ENCODE data around the gene FAN1.

FAN1 gene

GRCh38 chr15:30922480-30923311, 19.0 kb downstream of the FAN1 start:
- peaks cover 28 to 96% of the 10 kb centered on the region in 2 donors for H3K36me3 ChIP-seq (replicated peaks in 1 of 2; ENCODE audit: control insufficient read depth in 2 of 2, insufficient read depth in 2 of 2, low read length in 2 of 2)
- no peak overlapping the region for H2BK5ac ChIP-seq (ENCODE audit: low read length)
- no peaks in the 10 kb centered on the region for H3K27me3 ChIP-seq (ENCODE audit: control insufficient read depth in 3 of 3, insufficient read depth in 3 of 3, low read depth in 1 of 3, low read length in 3 of 3)
- H3K79me1 ChIP-seq (ENCODE audit: low read depth, low read length) = peaks cover 3% of the 10 kb centered on the region
- H3K4me1 ChIP-seq (ENCODE audit: control insufficient read depth in 2 of 2, insufficient read depth in 1 of 2, low read depth in 1 of 2, low read length in 2 of 2) = peaks cover 11 to 13% of the 10 kb centered on the region in 2 donors
- peak; percentile 79 for DNase-seq (ENCODE audit: low spot score)
- WGBS, 2 donors (ENCODE audit: extremely low coverage in 2 of 2, insufficient read length in 2 of 2, insufficient replicate concordance in 1 of 2) = no CpG with 5 or more reads among the region's 14 CpGs
- peak overlapping the region; percentile 21 for H3K4me2 ChIP-seq (ENCODE audit: insufficient read depth, low read length, poor library complexity, severe bottlenecking)
- H2BK15ac ChIP-seq (ENCODE audit: low read length) = no peak overlapping the region
- no peak overlapping the region for H2BK12ac ChIP-seq (ENCODE audit: low read length)
- H3K4ac ChIP-seq (ENCODE audit: low read length) = no peak overlapping the region
- no peak overlapping the region for H3K23ac ChIP-seq (ENCODE audit: low read depth, low read length, poor library complexity)
- no peak overlapping the region for H3K14ac ChIP-seq (ENCODE audit: low read length)
- no peak overlapping the region for H2AK5ac ChIP-seq (ENCODE audit: low read depth, low read length)
- no peak overlapping the region for H2AFZ ChIP-seq (ENCODE audit: low read length)
- peak overlapping the region; percentile 94 for H3K27ac ChIP-seq (replicated peaks; ENCODE audit: low read length)
- no peak overlapping the region for H3K4me3 ChIP-seq (ENCODE audit: low read length in 2 of 2)
- H4K91ac ChIP-seq (ENCODE audit: low read depth, low read length, poor library complexity) = no peak overlapping the region
- H3K9ac ChIP-seq (ENCODE audit: low read depth, low read length, poor library complexity) = no peak overlapping the region
- no peak overlapping the region for H4K8ac ChIP-seq (ENCODE audit: low read depth, low read length)
- H3K18ac ChIP-seq (ENCODE audit: low read length) = peak overlapping the region; percentile 74
- H3K9me3 ChIP-seq (replicated peaks in 1 of 2; ENCODE audit: control insufficient read depth in 2 of 2, insufficient read depth in 1 of 2, low read depth in 1 of 2, low read length in 2 of 2) = no peaks in the 10 kb centered on the region
- H2BK120ac ChIP-seq (ENCODE audit: low read depth, low read length) = no peak overlapping the region

- Histone ChIP-seq H3K36me3 (replicated peaks in 1 of 2; ENCODE audit: control insufficient read depth in 2 of 2, insufficient read depth in 2 of 2, low read length in 2 of 2) (peaks cover 29 to 95% of the 10 kb centered on the region in 2 donors), H4K91ac (ENCODE audit: low read depth, low read length, poor library complexity) (no peak overlapping the region)
Observed at GRCh38 chr15:30923429-30923828, 19.7 kb downstream of the FAN1 start.

GRCh38 chr15:30924353-30924752, 20.6 kb downstream of the FAN1 start:
- H3K14ac ChIP-seq (ENCODE audit: low read length) = no peak overlapping the region
- no peak overlapping the region for H3K4me2 ChIP-seq (ENCODE audit: insufficient read depth, low read length, poor library complexity, severe bottlenecking)
- H3K4ac ChIP-seq (ENCODE audit: low read length) = no peak overlapping the region
- no peak overlapping the region for H2AK5ac ChIP-seq (ENCODE audit: low read depth, low read length)
- no peak overlapping the region for H3K4me3 ChIP-seq (ENCODE audit: low read length in 2 of 2)
- WGBS, 2 donors (ENCODE audit: extremely low coverage in 2 of 2, insufficient read length in 2 of 2, insufficient replicate concordance in 1 of 2) = no CpG with 5 or more reads among the region's 5 CpGs
- H3K27ac ChIP-seq (replicated peaks; ENCODE audit: low read length) = no peak overlapping the region
- no peak overlapping the region for H2BK15ac ChIP-seq (ENCODE audit: low read length)
- H3K27me3 ChIP-seq (ENCODE audit: control insufficient read depth in 3 of 3, insufficient read depth in 3 of 3, low read depth in 1 of 3, low read length in 3 of 3) = no peaks in the 10 kb centered on the region
- H3K9me3 ChIP-seq (replicated peaks in 1 of 2; ENCODE audit: control insufficient read depth in 2 of 2, insufficient read depth in 1 of 2, low read depth in 1 of 2, low read length in 2 of 2) = peaks cover 0 to 1% of the 10 kb centered on the region in 2 donors
- no peak overlapping the region for H4K91ac ChIP-seq (ENCODE audit: low read depth, low read length, poor library complexity)
- no peak overlapping the region for H2BK5ac ChIP-seq (ENCODE audit: low read length)
- H3K36me3 ChIP-seq (replicated peaks in 1 of 2; ENCODE audit: control insufficient read depth in 2 of 2, insufficient read depth in 2 of 2, low read length in 2 of 2) = peaks cover 33 to 98% of the 10 kb centered on the region in 2 donors
- H3K79me1 ChIP-seq (ENCODE audit: low read depth, low read length) = peaks cover 3% of the 10 kb centered on the region
- no peak overlapping the region for H4K8ac ChIP-seq (ENCODE audit: low read depth, low read length)
- H3K9ac ChIP-seq (ENCODE audit: low read depth, low read length, poor library complexity) = no peak overlapping the region
- H3K18ac ChIP-seq (ENCODE audit: low read length) = no peak overlapping the region
- H2BK12ac ChIP-seq (ENCODE audit: low read length) = no peak overlapping the region
- no peak overlapping the region for H2BK120ac ChIP-seq (ENCODE audit: low read depth, low read length)
- no peak overlapping the region for H2AFZ ChIP-seq (ENCODE audit: low read length)
- H3K4me1 ChIP-seq (ENCODE audit: control insufficient read depth in 2 of 2, insufficient read depth in 1 of 2, low read depth in 1 of 2, low read length in 2 of 2) = peaks cover 11 to 13% of the 10 kb centered on the region in 2 donors
- no peak for DNase-seq (ENCODE audit: low spot score)
- no peak overlapping the region for H3K23ac ChIP-seq (ENCODE audit: low read depth, low read length, poor library complexity)

More at GRCh38 chr15:30923429-30923828, 19.7 kb downstream of the FAN1 start:
- H3K4ac ChIP-seq (ENCODE audit: low read length) = no peak overlapping the region
- no peak overlapping the region for H3K23ac ChIP-seq (ENCODE audit: low read depth, low read length, poor library complexity)
- H3K27me3 ChIP-seq (ENCODE audit: control insufficient read depth in 3 of 3, insufficient read depth in 3 of 3, low read depth in 1 of 3, low read length in 3 of 3) = no peaks in the 10 kb centered on the region
- no peak overlapping the region for H3K4me3 ChIP-seq (ENCODE audit: low read length in 2 of 2)
- peak overlapping the region; percentile 94 for H3K27ac ChIP-seq (replicated peaks; ENCODE audit: low read length)
- H2BK12ac ChIP-seq (ENCODE audit: low read length) = no peak overlapping the region
- H2AFZ ChIP-seq (ENCODE audit: low read length) = no peak overlapping the region
- H2BK5ac ChIP-seq (ENCODE audit: low read length) = no peak overlapping the region
- no CpG with 5 or more reads among the region's 7 CpGs for WGBS, 2 donors (ENCODE audit: extremely low coverage in 2 of 2, insufficient read length in 2 of 2, insufficient replicate concordance in 1 of 2)
- DNase-seq (ENCODE audit: low spot score) = no peak
- H3K9me3 ChIP-seq (replicated peaks in 1 of 2; ENCODE audit: control insufficient read depth in 2 of 2, insufficient read depth in 1 of 2, low read depth in 1 of 2, low read length in 2 of 2) = no peaks in the 10 kb centered on the region
- no peak overlapping the region for H2BK15ac ChIP-seq (ENCODE audit: low read length)
- no peak overlapping the region for H3K14ac ChIP-seq (ENCODE audit: low read length)
- no peak overlapping the region for H4K8ac ChIP-seq (ENCODE audit: low read depth, low read length)
- peaks cover 11 to 13% of the 10 kb centered on the region in 2 donors for H3K4me1 ChIP-seq (ENCODE audit: control insufficient read depth in 2 of 2, insufficient read depth in 1 of 2, low read depth in 1 of 2, low read length in 2 of 2)
- no peak overlapping the region for H2AK5ac ChIP-seq (ENCODE audit: low read depth, low read length)
- H3K4me2 ChIP-seq (ENCODE audit: insufficient read depth, low read length, poor library complexity, severe bottlenecking) = no peak overlapping the region
- no peak overlapping the region for H2BK120ac ChIP-seq (ENCODE audit: low read depth, low read length)
- peak overlapping the region; percentile 54 for H3K18ac ChIP-seq (ENCODE audit: low read length)
- peaks cover 3% of the 10 kb centered on the region for H3K79me1 ChIP-seq (ENCODE audit: low read depth, low read length)
- H3K9ac ChIP-seq (ENCODE audit: low read depth, low read length, poor library complexity) = peak overlapping the region; percentile 66

DNA sequence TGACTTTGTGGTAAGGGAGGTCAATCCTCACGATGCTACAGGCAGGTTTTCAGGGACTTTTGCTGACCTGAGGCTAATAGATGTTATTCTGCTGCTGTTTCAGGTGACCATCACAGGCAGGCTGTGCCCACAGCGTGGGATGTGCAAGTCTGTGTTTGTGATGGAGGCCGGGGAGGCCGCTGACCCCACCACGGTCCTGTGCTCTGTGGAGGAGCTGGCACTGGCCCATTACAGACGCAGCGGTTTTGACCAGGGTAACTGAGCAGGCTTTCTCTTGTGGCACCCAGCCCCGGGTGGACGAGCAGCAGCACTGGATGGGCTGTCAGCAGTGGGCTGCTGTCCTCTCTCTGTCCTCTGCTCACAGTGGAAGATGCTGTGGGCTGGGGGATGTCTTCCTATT, 22.0 kb downstream of the FAN1 start:
- no peak overlapping the region for H3K18ac ChIP-seq (ENCODE audit: low read length)
- no peak overlapping the region for H3K23ac ChIP-seq (ENCODE audit: low read depth, low read length, poor library complexity)
- H3K9me3 ChIP-seq (replicated peaks in 1 of 2; ENCODE audit: control insufficient read depth in 2 of 2, insufficient read depth in 1 of 2, low read depth in 1 of 2, low read length in 2 of 2) = peaks cover 0 to 1% of the 10 kb centered on the region in 2 donors
- no peak overlapping the region for H3K27ac ChIP-seq (replicated peaks; ENCODE audit: low read length)
- peaks cover 11 to 13% of the 10 kb centered on the region in 2 donors for H3K4me1 ChIP-seq (ENCODE audit: control insufficient read depth in 2 of 2, insufficient read depth in 1 of 2, low read depth in 1 of 2, low read length in 2 of 2)
- peaks cover 5% of the 10 kb centered on the region for H3K79me1 ChIP-seq (ENCODE audit: low read depth, low read length)
- DNase-seq (ENCODE audit: low spot score) = no peak
- no peak overlapping the region for H3K4me3 ChIP-seq (ENCODE audit: low read length in 2 of 2)
- no peak overlapping the region for H2BK5ac ChIP-seq (ENCODE audit: low read length)
- no peak overlapping the region for H3K4ac ChIP-seq (ENCODE audit: low read length)
- no CpG with 5 or more reads among the region's 9 CpGs for WGBS, 2 donors (ENCODE audit: extremely low coverage in 2 of 2, insufficient read length in 2 of 2, insufficient replicate concordance in 1 of 2)
- no peak overlapping the region for H3K4me2 ChIP-seq (ENCODE audit: insufficient read depth, low read length, poor library complexity, severe bottlenecking)
- no peak overlapping the region for H4K8ac ChIP-seq (ENCODE audit: low read depth, low read length)
- H2BK120ac ChIP-seq (ENCODE audit: low read depth, low read length) = no peak overlapping the region
- no peak overlapping the region for H2AFZ ChIP-seq (ENCODE audit: low read length)
- peaks cover 41 to 93% of the 10 kb centered on the region in 2 donors for H3K36me3 ChIP-seq (replicated peaks in 1 of 2; ENCODE audit: control insufficient read depth in 2 of 2, insufficient read depth in 2 of 2, low read length in 2 of 2)
- no peak overlapping the region for H2BK12ac ChIP-seq (ENCODE audit: low read length)
- no peak overlapping the region for H4K91ac ChIP-seq (ENCODE audit: low read depth, low read length, poor library complexity)
- H3K9ac ChIP-seq (ENCODE audit: low read depth, low read length, poor library complexity) = peak overlapping the region; percentile 1
- H2BK15ac ChIP-seq (ENCODE audit: low read length) = no peak overlapping the region
- H3K14ac ChIP-seq (ENCODE audit: low read length) = no peak overlapping the region
- no peaks in the 10 kb centered on the region for H3K27me3 ChIP-seq (ENCODE audit: control insufficient read depth in 3 of 3, insufficient read depth in 3 of 3, low read depth in 1 of 3, low read length in 3 of 3)
- no peak overlapping the region for H2AK5ac ChIP-seq (ENCODE audit: low read depth, low read length)
